ENCODE results near the gene NEK5.

DNA sequence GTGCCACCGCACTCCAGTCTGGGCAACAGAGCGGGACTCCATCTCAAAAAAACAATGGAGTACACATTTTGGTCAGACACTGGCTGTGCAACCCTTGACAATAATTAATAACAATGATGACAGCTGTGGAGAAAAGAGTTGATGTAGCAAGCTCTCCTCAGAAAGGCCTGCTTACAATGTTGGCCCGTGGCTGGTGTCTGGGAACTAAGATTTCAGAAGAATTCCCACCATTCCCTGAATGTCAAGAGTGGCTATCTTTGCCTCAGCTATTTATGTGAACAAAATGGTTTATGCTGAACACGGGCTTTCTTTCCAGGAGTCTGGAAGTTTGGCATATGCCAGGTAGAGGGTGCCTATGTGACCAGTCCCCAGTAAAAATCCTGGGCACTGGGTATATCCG, 25.5 kb downstream of the NEK5 start:
- TF ChIP-seq, protein P1, sequence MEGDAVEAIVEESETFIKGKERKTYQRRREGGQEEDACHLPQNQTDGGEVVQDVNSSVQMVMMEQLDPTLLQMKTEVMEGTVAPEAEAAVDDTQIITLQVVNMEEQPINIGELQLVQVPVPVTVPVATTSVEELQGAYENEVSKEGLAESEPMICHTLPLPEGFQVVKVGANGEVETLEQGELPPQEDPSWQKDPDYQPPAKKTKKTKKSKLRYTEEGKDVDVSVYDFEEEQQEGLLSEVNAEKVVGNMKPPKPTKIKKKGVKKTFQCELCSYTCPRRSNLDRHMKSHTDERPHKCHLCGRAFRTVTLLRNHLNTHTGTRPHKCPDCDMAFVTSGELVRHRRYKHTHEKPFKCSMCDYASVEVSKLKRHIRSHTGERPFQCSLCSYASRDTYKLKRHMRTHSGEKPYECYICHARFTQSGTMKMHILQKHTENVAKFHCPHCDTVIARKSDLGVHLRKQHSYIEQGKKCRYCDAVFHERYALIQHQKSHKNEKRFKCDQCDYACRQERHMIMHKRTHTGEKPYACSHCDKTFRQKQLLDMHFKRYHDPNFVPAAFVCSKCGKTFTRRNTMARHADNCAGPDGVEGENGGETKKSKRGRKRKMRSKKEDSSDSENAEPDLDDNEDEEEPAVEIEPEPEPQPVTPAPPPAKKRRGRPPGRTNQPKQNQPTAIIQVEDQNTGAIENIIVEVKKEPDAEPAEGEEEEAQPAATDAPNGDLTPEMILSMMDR (conservative IDR thresholded peaks at IDR 0.05), result no peak
- no peak for TF ChIP-seq ZFX (IDR thresholded peaks at IDR 0.05)

Measured in C4-2B (cell line).